Measurements from ENCODE around the gene PCSK1. TPM values are rescaled to one million over a fixed set of nuclear protein-coding genes. Genes with fewer than 3 reads are reported as not detected.

Gene PCSK1
- not detected in 2 replicates for total RNA-seq

GRCh38 chr5:96433066-96433447 lies at the start of gene PCSK1:
Gene PCSK1, minus strand, starts transcription at chr5:96433248. Its CDS starts 206 bp downstream, at chr5:96433042.
- intact Hi-C loops (cut with micrococcal nuclease) = no loop called here

- intact Hi-C loops (cut with micrococcal nuclease) = no loop called here
Observed at GRCh38 chr5:96481867-96482266, 48.8 kb upstream of the PCSK1 start.

GRCh38 chr5:96481009-96481786 lies 48.1 kb upstream of the PCSK1 start:
- intact Hi-C loops (cut with micrococcal nuclease) = no loop called here

GRCh38 chr5:96478983-96479382 lies 45.9 kb upstream of the PCSK1 start:
- intact Hi-C loops (cut with micrococcal nuclease) = no loop called here

- intact Hi-C loops (cut with micrococcal nuclease) = no loop called here
Observed at GRCh38 chr5:96476654-96477053, 43.6 kb upstream of the PCSK1 start.

GRCh38 chr5:96474073-96474472 lies 41.0 kb upstream of the PCSK1 start:
- intact Hi-C loops (cut with micrococcal nuclease) = no loop called here

GRCh38 chr5:96473155-96473554 lies 40.1 kb upstream of the PCSK1 start:
- intact Hi-C loops (cut with micrococcal nuclease) = no loop called here

- intact Hi-C loops (cut with micrococcal nuclease) = no loop called here
Observed at GRCh38 chr5:96470785-96471184, 37.7 kb upstream of the PCSK1 start.

GRCh38 chr5:96468956-96469355 lies 35.9 kb upstream of the PCSK1 start:
- intact Hi-C loops (cut with micrococcal nuclease) = no loop called here

GRCh38 chr5:96463091-96463490 lies 30.0 kb upstream of the PCSK1 start:
- intact Hi-C loops (cut with micrococcal nuclease) = no loop called here

GRCh38 chr5:96459313-96460121 lies 26.5 kb upstream of the PCSK1 start:
- intact Hi-C loops (cut with micrococcal nuclease) = no loop called here

- intact Hi-C loops (cut with micrococcal nuclease) = no loop called here
Observed at GRCh38 chr5:96458176-96458575, 25.1 kb upstream of the PCSK1 start.

- intact Hi-C loops (cut with micrococcal nuclease) = no loop called here
Observed at GRCh38 chr5:96455789-96456188, 22.7 kb upstream of the PCSK1 start.

GRCh38 chr5:96453394-96453793 lies 20.3 kb upstream of the PCSK1 start:
- intact Hi-C loops (cut with micrococcal nuclease) = no loop called here

- intact Hi-C loops (cut with micrococcal nuclease) = no loop called here
Observed at GRCh38 chr5:96447949-96448348, 14.9 kb upstream of the PCSK1 start.

GRCh38 chr5:96440185-96440538 lies 7.1 kb upstream of the PCSK1 start:
- intact Hi-C loops (cut with micrococcal nuclease) = no loop called here

GRCh38 chr5:96439477-96440184 lies 6.6 kb upstream of the PCSK1 start:
- intact Hi-C loops (cut with micrococcal nuclease) = no loop called here

GRCh38 chr5:96434201-96434645 lies 1.2 kb upstream of the PCSK1 start:
- intact Hi-C loops (cut with micrococcal nuclease) = no loop called here

- intact Hi-C loops (cut with micrococcal nuclease) = no loop called here
Observed at GRCh38 chr5:96432216-96433065, 607 bp downstream of the PCSK1 start.

- intact Hi-C loops (cut with micrococcal nuclease) = no loop called here
Observed at GRCh38 chr5:96431376-96432187, 1.5 kb downstream of the PCSK1 start.

Data from T-helper 1 cell treated with Interleukin-12 subunit alpha and Interleukin-12 subunit beta and Interleukin-4 antibody, amounts not matched to agents 30 ng/mL and 1 ng/mL, for 36 hours (primary cell).